Neural progenitor cell (in vitro differentiated cells): ENCODE data around the gene CYP2F1. TPM values are rescaled to one million over a fixed set of nuclear protein-coding genes. Genes with fewer than 3 reads are reported as not detected.
"Not testable (repeated sequence)": the region's sequence is repeated elsewhere in the genome, so short reads cannot be mapped to it uniquely, and the experiment has no call there.

Source experiments
- DNase-seq: peaks from one replicate; pipeline ENCODE4 v3.0.0-alpha.2; 2016; ENCODE audit warnings: low spot score
- H2AFZ ChIP-seq: fragments of 200-600 bp; sonication (generic); replicated peaks from 2 replicates; pipeline ENCODE4 v1.6.1; 2016; ENCODE audit warnings: antibody characterized with exemption
- H3F3A ChIP-seq: fragments of 200-600 bp; sonication (generic); 2 replicates; pipeline ENCODE4 v1.6.1; 2016; ENCODE audit warnings: antibody characterized with exemption, low read depth
- H3K27ac ChIP-seq: fragments of 200-600 bp; sonication (generic); 2 replicates; pipeline ENCODE4 v1.5.1; 2016; ENCODE audit warnings: mild to moderate bottlenecking
- H3K27me3 ChIP-seq: fragments of 200-600 bp; sonication (generic); 2 replicates; pipeline ENCODE4 v1.6.1; 2016; ENCODE audit warnings: mild to moderate bottlenecking, moderate library complexity
- H3K36me3 ChIP-seq: fragments of 200-600 bp; sonication (generic); 2 replicates; pipeline ENCODE4 v1.5.1; 2016
- H3K4me1 ChIP-seq: fragments of 200-600 bp; sonication (generic); 2 replicates; pipeline ENCODE4 v1.6.1; 2016; ENCODE audit warnings: mixed run types
- H3K4me2 ChIP-seq: fragments of 200-600 bp; sonication (generic); 2 replicates; pipeline ENCODE4 v1.6.1; 2016
- H3K4me3 ChIP-seq: fragments of 200-600 bp; sonication (generic); 2 replicates; pipeline ENCODE4 v1.5.1; 2016
- H3K79me2 ChIP-seq: fragments of 200-600 bp; sonication (generic); 2 replicates; pipeline ENCODE4 v1.6.1; 2016; ENCODE audit warnings: low read depth
- H3K9ac ChIP-seq: fragments of 200-600 bp; sonication (generic); 2 replicates; pipeline ENCODE4 v1.6.1; 2016
- H3K9me3 ChIP-seq: fragments of 200-600 bp; sonication (generic); 2 replicates; pipeline ENCODE4 v1.5.1; 2016; ENCODE audit warnings: low read depth
- H4K20me1 ChIP-seq: fragments of 200-600 bp; sonication (generic); 2 replicates; pipeline ENCODE4 v1.6.1; 2016; ENCODE audit warnings: low read depth
- H3K27ac Mint-ChIP-seq: 3 replicates; pipeline ENCODE4 v1.8.0; 2021; ENCODE audit warnings: mixed read lengths
- H3K27me3 Mint-ChIP-seq: 2 replicates; pipeline ENCODE4 v1.8.0; 2022; ENCODE audit warnings: low read depth, mild to moderate bottlenecking, inconsistent platforms, moderate library complexity, mixed read lengths; ENCODE audit not compliant: insufficient read depth
- H3K36me3 Mint-ChIP-seq: 3 replicates; pipeline ENCODE4 v1.8.0; 2021; ENCODE audit warnings: mixed read lengths
- H3K4me1 Mint-ChIP-seq: 3 replicates; pipeline ENCODE4 v1.8.0; 2021; ENCODE audit warnings: mixed read lengths
- H3K4me3 Mint-ChIP-seq: 3 replicates; pipeline ENCODE4 v1.8.0; 2021; ENCODE audit warnings: mild to moderate bottlenecking, moderate library complexity, mixed read lengths
- H3K9me3 Mint-ChIP-seq: 3 replicates; pipeline ENCODE4 v1.8.0; 2020; ENCODE audit warnings: mixed read lengths
- EZH2 ChIP-seq: fragments of 200-600 bp; sonication (generic); IDR thresholded peaks from 2 replicates; pipeline ENCODE4 v1.6.1; 2017; ENCODE audit warnings: antibody characterized with exemption, mild to moderate bottlenecking, moderate library complexity
- EZH2phosphoT487 ChIP-seq: fragments of 200-600 bp; sonication (generic); IDR thresholded peaks from 2 replicates; pipeline ENCODE4 v1.6.1; 2017; ENCODE audit warnings: antibody characterized with exemption
- total RNA-seq: library from RNA; depleted of rRNA; stranded (reverse); fragments of >200 nt; gene quantifications from 2 replicates; pipeline ENCODE4 v1.2.3, GENCODE V29; 2015; ENCODE audit warnings: low replicate concordance
- TF ChIP-seq, protein P1 (sequence below): fragments of 200-600 bp; sonication (generic); IDR thresholded peaks from 2 replicates; pipeline ENCODE4 v1.5.1; 2017; ENCODE audit warnings: antibody characterized with exemption, mild to moderate bottlenecking

The CYP2F1 gene
- total RNA-seq, 1 donor from 2014 or later: not detected

- not testable (repeated sequence) for H3K9me3 Mint-ChIP-seq, H3K27me3 ChIP-seq, H3K4me3 Mint-ChIP-seq, H3K27ac ChIP-seq, H3K79me2 ChIP-seq, H4K20me1 ChIP-seq, H3K9ac ChIP-seq, H3K9me3 ChIP-seq, H3K4me1 ChIP-seq, H3K4me3 ChIP-seq, H2AFZ ChIP-seq, H3K36me3 ChIP-seq, H3K36me3 Mint-ChIP-seq, H3K4me2 ChIP-seq, H3K27ac Mint-ChIP-seq
- TF ChIP-seq, protein P1, sequence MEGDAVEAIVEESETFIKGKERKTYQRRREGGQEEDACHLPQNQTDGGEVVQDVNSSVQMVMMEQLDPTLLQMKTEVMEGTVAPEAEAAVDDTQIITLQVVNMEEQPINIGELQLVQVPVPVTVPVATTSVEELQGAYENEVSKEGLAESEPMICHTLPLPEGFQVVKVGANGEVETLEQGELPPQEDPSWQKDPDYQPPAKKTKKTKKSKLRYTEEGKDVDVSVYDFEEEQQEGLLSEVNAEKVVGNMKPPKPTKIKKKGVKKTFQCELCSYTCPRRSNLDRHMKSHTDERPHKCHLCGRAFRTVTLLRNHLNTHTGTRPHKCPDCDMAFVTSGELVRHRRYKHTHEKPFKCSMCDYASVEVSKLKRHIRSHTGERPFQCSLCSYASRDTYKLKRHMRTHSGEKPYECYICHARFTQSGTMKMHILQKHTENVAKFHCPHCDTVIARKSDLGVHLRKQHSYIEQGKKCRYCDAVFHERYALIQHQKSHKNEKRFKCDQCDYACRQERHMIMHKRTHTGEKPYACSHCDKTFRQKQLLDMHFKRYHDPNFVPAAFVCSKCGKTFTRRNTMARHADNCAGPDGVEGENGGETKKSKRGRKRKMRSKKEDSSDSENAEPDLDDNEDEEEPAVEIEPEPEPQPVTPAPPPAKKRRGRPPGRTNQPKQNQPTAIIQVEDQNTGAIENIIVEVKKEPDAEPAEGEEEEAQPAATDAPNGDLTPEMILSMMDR: peak; percentile 69
- Mint-ChIP-seq H3K4me1 (peaks cover 16% of the 10 kb centered on the region), H3K27me3 (peaks cover 12% of the 10 kb centered on the region)
- peaks cover 20% of the 10 kb centered on the region for H3F3A ChIP-seq
- DNase-seq: peak; percentile 35
Observed at GRCh38 chr19:41126765-41127203, 12.6 kb downstream of the CYP2F1 start.

DNA sequence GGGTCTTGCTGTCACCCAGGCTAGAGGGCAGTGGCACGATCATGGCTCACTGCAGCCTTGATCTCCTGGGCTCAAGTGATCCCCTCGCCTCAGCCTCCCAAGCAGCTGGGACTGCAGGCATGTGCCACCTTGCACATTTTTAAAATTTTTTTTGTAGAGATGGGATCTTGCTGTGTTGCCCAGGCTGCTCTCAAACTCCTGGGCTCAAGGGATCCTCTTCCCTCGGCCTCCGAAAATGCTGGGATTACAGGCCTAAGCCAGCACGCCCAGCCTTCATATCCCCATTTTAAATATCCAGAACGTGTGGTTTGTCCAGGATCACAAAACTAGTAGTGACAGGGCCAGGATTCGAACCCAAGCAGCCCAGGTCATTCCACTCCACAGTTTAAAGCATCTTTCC is 13.1 kb downstream of the CYP2F1 start:
- Histone ChIP-seq H2AFZ (peak overlapping the region; percentile 79), H3K4me2 (peak overlapping the region; percentile 63), H3F3A (peaks cover 20% of the 10 kb centered on the region)
- H3K27me3 ChIP-seq, H3K9me3 ChIP-seq, H4K20me1 ChIP-seq, H3K27ac ChIP-seq, H3K9me3 Mint-ChIP-seq, H3K4me3 ChIP-seq, H3K9ac ChIP-seq, H3K4me1 ChIP-seq, H3K79me2 ChIP-seq, DNase-seq, H3K36me3 ChIP-seq, H3K27ac Mint-ChIP-seq, H3K36me3 Mint-ChIP-seq: not testable (repeated sequence)
- Mint-ChIP-seq H3K4me1 (peaks cover 16% of the 10 kb centered on the region), H3K4me3 (peak overlapping the region; percentile 53), H3K27me3 (peaks cover 12% of the 10 kb centered on the region)

DNA sequence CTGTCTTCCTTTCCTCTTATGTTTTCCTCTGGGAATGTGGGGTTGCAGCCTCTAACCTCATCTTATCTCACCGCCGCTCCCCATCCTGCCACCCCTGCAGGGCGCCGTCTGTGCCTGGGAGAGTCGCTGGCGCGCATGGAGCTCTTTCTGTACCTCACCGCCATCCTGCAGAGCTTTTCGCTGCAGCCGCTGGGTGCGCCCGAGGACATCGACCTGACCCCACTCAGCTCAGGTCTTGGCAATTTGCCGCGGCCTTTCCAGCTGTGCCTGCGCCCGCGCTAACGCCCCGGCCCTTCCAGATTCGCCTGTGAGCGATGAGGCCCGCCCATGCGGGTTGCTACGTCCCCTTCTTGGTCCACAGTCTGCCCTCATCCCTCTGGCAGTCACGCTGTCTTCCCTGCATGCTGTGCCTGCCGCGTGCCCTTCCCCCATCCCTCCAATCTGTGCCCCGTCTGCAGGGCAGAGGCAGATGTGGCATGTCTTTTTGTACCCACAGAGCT is 13.6 kb downstream of the CYP2F1 start:
- not testable (repeated sequence) for H3K27ac ChIP-seq, H3K27me3 ChIP-seq, H3K9ac ChIP-seq, H3K4me3 ChIP-seq, H3K36me3 ChIP-seq, H3K27ac Mint-ChIP-seq, H3K4me1 ChIP-seq, H4K20me1 ChIP-seq, H3K9me3 ChIP-seq, H3K9me3 Mint-ChIP-seq, H3K79me2 ChIP-seq, H3K36me3 Mint-ChIP-seq
- Histone ChIP-seq H2AFZ (peak overlapping the region; percentile 79), H3K4me2 (peak overlapping the region; percentile 63), H3F3A (peaks cover 20% of the 10 kb centered on the region)
- H3K4me1 Mint-ChIP-seq: peaks cover 16% of the 10 kb centered on the region
- peak; percentile 67 for DNase-seq
- peaks cover 12% of the 10 kb centered on the region for H3K27me3 Mint-ChIP-seq
- peak overlapping the region; percentile 53 for H3K4me3 Mint-ChIP-seq
- TF ChIP-seq, protein P1: peak; percentile 53

- no peak overlapping the region for H3K27ac Mint-ChIP-seq
- Histone ChIP-seq H3K36me3 (no peaks in the 10 kb centered on the region), H3K79me2 (no peaks in the 10 kb centered on the region), H4K20me1 (no peaks in the 10 kb centered on the region), H3K27ac (no peak overlapping the region), H3F3A (peaks cover 20% of the 10 kb centered on the region), H2AFZ (no peak overlapping the region), H3K4me3 (no peak overlapping the region), H3K27me3 (peaks cover 8% of the 10 kb centered on the region), H3K9ac (no peak overlapping the region), H3K9me3 (no peaks in the 10 kb centered on the region), H3K4me2 (no peak overlapping the region), H3K4me1 (peaks cover 7% of the 10 kb centered on the region)
- H3K36me3 Mint-ChIP-seq: no peaks in the 10 kb centered on the region
- no peaks in the 10 kb centered on the region for H3K9me3 Mint-ChIP-seq
- H3K4me1 Mint-ChIP-seq: peaks cover 16% of the 10 kb centered on the region
- peaks cover 11% of the 10 kb centered on the region for H3K27me3 Mint-ChIP-seq
- DNase-seq: no peak
- H3K4me3 Mint-ChIP-seq: no peak overlapping the region
- TF ChIP-seq EZH2phosphoT487 (no peak), EZH2 (no peak)
- TF ChIP-seq, protein P1: no peak
Observed at GRCh38 chr19:41128692-41129091, 14.5 kb downstream of the CYP2F1 start.
